Endometrium (tissue), 2 donors: Measurements from ENCODE around the gene MLYCD.

Experiments used
- FAIRE-seq: peaks from 2 replicates; lab custom pipeline; 2012; peaks lifted over from hg19 to GRCh38; lab: Jason Lieb, UNC
- donor health status: control.
- donor health status: control.

The MLYCD gene

DNA sequence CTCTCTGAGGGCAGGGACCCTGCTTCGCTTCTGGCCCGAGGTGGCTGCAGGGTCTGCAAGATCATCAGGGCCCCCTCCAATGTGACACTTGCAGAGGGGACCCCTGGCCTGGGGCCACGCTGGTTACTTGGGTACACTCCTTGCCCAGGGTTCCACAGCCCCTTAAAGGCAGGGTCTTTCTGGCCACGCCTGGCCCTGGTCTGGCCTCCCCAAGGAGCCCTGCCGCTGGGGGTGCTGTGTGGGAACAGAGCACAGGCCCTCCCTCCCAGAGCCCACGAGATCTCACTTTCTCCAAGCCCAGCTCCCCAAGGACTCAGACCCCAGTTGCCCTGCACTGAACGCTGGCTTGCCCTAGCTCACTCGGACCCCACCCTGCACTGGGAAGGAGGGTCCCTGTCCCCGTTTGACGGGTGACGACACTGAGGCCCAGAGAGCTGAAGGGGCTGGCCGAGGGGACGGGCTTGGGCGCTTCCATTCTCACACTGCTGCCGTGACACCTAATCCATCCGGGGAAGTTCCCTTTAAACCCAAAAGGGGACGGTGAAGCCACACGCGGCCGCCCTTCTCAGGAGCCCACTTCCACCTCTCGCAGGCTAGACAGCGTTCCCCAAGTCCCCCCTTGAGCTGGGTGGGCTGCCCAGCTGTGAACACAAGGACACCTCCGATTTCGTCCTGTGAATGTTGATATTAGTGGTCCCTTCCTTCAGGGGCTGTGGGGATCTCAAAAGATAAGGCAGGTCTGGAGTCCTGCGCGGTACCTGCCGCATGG lies 27.2 kb downstream of the MLYCD start:
- no peak for FAIRE-seq

GRCh38 chr16:83926726-83927397 lies 27.9 kb downstream of the MLYCD start:
- FAIRE-seq = no peak

DNA sequence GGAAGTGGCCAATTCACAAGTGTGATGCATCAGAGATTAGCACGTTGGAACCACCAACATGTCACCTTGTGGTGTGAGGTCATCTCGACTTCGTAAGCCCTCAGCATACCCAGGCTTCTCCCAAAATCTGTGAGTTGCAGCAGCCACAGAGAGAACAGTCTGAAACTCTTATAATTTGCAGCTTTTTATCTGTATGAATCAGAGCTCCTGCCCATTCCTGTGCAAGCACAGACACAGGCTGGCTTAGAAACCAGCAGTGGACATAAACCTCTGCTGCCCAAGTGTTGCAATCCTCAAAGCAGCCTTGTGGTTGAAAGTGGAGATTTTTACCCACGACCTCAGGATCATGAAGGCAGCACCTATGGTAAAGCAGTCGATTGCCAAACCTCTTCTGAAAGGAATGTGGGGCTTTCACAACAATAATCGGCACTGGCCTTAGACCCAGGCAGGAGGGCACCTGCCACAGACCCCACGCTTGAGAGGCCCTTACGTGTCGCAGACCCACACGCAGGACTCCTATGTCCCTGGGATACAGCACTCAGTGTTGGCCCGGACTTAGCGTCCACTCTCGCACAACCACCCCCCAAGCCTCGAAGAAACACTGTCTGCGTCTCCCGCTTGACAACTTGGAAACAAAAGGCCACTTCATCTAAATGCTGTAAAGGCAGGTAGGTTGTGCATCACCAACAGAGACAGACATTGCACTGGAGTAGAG lies 29.6 kb downstream of the MLYCD start:
- no peak for FAIRE-seq

- FAIRE-seq = no peak
Observed at GRCh38 chr16:83929811-83930555, 31.1 kb downstream of the MLYCD start.

DNA sequence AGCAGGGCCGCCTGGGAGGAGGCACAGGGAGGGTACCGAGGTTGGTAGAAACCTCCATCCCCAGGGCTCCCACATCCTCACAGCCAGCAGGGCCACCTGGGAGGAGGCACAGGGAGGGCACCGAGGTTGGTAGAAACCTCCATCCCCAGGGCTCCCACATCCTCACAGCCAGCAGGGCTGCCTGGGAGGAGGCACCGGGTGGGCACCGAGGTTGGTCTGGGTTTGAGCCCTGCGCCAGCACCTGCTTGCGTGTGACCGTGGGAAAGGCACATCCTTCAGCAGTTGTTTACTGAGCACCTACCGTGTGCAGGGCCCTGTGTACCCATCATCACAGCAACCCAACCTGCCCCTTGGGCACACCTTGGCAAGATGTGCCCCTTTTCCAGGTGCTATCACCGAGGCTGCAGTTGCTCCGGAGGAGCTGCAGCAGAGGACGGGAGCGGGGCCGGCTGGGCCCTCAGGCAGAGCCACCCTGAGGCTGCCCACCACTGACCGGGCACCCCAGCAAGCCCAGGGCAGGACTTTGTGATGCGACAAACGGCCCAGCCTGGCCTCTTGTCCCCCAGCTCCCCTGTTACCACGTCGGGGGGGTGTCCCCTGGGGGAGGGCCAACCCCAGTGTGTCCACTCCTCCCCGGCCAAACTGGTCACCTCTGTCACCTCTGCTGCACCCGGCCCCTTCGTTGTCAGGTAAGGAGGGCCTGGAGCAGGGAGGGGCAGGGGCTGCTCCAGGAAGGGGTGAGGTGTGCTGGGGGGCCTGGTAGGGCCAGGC lies 32.0 kb downstream of the MLYCD start:
- no peak for FAIRE-seq

DNA sequence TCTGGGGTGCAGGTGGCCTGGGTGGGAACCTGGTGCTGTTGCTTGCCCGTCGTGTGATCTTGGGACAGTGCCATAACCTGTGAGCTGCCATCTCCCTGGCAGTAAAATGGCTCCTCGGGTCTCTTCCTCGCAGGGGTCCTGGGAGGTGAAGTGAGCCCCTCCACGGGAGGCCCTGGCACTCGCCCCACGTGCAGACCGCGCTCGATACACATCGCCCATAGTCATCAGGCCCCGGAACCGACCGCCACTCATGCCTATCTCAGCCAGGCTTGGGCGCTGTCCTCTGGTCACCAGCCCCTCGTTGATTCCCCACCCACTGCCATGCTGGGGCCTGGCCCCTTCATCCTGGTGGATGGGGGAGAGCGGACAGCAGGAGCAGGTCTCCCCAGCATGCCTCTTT lies 32.6 kb downstream of the MLYCD start:
- no peak for FAIRE-seq

- FAIRE-seq = no peak
Observed at GRCh38 chr16:83932304-83932703, 33.4 kb downstream of the MLYCD start.

DNA sequence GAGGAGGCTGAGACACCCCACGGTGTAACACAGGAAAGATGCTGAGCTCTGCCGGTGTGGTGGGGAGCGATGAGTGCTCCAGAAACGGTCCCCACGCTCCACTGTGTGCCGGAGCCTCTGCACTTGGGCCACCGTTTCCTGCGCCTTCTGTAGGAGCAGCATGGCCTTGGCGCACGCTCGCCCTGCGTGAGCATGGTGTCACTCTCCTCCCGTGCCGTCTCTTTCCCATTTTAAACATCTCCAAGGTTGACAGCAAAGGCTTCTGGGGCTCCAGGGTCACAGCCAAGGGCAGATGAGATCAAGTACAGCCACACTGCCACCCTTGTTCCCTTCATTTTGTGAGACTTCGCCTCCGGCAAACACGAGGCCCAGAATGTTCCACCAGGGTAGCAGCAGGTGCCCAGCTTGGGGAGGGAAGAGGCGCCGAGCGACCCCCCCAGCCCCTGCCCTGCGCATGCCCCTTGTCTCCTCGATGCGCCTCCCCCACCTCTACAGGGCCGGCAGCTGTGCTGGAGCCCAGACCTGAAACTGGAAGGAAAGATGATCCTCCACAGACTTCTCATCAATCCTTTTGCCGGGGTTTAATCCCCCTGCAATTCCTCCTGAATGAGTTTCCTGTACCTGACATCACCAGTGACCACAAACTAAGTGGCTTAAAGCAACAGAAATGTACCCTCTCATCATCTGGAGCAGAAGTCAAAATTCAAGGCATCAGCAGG lies 34.2 kb downstream of the MLYCD start:
- no peak for FAIRE-seq

DNA sequence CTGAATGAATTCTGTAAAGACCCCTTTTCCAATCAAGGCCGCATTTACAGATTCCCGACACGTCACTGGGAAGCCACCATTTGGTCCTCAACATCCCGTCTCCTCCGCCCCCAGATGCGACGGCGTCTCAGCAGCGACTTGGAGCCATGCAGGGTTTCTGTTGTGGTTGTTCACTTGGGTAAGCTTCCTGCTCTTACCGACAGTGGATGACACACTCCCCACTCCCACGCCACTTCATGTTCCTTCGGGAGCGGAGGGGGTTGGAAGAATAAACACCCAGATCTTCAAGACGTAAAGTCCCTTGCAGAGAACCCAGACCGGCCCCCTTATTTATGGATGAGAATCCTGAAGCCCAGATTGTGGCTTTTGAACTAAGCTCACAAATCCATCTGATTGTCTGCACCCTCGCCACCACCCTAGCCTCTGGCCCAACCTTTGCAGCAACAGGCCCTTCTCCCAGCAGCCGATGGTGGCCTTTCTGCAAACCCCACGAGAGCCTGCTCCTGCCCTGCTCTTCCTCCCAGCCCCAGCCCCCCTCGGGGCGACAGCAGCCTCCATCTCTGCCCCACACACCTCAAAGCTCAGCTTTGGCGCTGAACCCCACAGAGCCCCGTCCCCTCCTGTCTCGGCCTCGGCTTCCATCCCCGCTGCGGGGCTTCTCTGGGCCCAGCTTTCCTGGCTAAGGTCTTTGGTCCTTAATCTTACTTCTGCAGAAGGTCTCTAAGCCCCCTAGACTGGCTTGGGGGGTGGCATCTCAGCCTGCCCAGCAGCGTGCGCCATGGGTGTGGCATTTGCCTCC lies 35.2 kb downstream of the MLYCD start:
- FAIRE-seq = no peak

DNA sequence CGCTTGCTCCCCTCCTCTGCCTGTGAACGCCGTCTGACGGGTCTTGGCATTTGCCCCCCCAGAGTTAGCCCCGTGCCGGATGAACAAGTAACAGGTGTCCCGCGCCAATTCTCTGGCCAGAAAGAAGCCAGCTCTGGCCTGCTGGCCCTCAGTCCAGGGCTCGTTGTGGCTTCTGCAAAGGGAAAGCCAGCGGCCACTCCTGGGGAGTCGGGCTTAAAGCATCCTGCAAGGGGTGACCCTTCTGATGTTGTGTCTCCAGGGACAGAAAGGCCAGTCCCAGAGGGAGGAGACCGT lies 35.7 kb downstream of the MLYCD start:
- no peak for FAIRE-seq

DNA sequence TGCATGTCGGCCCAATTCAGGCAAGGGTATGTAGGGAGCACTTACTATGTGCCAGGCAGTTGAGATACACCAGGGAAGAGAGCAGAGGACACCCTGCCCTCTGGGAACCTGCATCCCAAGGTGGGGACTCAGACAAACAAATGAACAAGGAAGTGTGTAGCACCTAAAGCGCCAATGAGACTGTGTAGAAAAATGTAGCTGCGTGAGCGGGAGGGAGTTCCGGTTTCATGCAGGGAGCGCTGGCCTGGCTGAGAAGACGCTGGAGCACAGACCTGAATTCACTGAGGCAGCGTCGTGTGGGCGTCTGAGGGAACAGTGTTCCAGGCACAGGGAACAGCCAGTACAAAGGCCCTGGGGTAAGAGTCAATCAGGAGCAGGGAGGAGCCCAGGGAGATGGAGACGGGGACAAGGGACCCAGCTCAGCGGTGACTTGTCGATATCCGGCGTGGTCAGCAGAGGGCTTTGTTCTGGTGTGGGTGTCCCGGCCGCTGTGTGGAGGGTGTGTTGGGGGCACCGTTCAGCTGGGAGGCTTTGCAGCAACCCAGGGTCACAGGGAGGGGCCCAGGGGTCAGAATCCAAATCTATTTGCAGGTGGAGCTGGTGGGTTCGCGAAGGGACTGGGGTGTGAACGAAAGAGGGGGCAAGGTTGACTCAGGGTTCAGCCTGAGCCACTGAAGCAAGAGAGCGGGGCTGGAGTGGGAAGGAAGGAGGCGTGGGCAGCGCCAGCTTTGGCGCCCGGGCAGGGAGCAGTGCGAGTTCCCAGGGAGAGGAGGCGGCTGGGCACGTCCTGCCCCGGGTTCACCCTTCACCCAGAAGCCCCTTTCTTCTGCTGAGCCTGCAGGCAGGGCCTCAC lies 36.3 kb downstream of the MLYCD start:
- no peak for FAIRE-seq

- FAIRE-seq = no peak
Observed at GRCh38 chr16:83935858-83936255, 36.9 kb downstream of the MLYCD start.

DNA sequence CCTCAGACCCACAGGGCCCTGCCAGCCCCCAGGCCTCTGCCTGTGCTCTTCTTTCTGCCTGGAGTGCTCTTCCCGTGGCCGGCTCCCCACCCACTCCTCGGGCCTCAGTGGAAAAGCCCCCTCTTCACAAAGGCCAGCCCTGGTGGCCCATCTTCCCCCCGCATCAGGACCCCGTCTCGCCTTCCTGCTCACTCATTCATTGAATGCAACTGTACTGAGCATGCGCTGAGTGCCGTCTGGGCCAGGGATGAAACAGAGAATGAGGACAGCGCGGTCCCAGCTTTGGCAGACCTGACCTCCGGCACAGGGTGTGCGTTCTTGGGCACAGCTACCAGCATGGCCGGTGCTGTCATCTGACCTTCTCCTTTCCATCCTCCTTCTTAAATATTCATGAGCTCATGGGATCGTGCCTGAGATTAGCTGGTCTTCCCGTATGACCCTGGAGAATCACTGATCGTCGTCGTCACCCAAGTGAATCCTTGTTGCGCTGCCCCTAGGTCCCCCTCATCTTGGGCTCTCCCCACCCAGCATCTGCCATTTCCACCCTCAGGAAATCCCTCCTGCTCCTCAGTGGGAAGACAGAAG lies 37.8 kb downstream of the MLYCD start:
- no peak for FAIRE-seq

GRCh38 chr16:83937267-83937666 lies 38.4 kb downstream of the MLYCD start:
- no peak for FAIRE-seq

DNA sequence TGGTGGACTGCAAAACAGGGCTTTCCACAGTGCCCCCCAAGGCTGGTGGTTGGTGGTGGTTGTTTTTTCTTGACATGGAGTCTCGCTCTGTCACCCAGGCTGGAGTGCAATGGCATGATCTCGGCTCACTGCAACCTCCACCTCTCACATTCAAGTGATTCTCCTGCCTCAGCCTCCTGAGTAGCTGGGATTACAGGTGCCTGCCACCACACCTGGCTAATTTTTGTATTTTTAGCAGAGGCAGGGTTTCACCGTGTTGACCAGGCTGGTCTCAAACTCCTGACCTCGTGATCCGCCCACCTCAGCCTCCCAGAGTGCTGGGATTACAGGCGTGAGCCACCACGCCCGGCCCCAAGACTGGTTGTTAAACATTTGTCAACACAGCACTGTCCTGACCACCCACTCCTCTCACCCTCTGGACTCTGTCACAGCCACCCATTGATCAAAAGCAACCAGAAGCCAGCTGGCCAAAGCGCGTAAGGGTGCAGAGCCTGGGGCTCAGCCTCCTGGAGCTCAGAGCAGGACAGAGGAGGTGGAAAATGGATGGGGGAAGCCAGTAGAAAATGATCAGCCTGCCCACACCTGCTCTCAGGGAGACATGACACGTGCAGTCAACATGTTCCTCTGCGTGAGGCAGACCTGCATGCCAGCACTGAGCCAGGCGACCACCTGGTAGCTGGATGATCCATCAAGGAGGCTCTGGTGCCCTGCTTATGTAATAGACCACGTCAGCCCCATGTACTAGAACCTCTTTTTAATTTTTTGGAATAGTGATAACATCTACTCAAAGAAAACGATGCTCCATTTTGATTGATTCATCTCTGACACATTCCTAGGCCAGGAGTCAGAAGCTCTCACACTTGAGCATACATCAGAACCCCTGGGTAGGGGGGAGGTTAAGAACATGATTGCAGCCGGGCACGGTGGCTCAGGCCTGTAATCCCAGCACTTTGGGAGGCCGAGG lies 39.3 kb downstream of the MLYCD start:
- FAIRE-seq = no peak

GRCh38 chr16:83939266-83939855 lies 40.4 kb downstream of the MLYCD start:
- FAIRE-seq = no peak

- FAIRE-seq = no peak
Observed at GRCh38 chr16:83940119-83940518, 41.2 kb downstream of the MLYCD start.
